Measurements from ENCODE around the gene RAB6B. TPM values are rescaled to one million over a fixed set of nuclear protein-coding genes. Genes with fewer than 3 reads are reported as not detected.

Gene RAB6B
- total RNA-seq, 6 experiments from 2014 or later = 0.09 to 0.60 (median 0.36) TPM

DNA sequence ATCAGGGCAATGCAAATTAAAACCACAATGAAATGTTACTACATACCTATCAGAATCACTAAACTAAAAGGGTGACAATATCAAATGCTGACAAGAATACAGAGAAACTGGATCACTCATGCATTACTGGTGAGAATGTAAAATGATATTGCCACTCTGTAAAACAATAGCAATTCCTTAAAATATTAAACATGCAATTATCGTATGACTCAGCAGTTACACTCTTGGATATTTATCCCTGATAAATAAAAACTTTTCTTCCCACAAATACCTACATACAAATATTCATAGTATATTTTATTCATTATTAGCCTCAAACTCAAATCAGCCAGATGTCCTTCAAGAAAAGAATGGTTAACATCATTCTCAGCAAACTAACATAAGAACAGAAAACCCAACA is 25.9 kb upstream of the RAB6B start:
- H3K4me3 ChIP-seq = no peak overlapping the region
- intact Hi-C loops (cut with DNase I) = no loop called here
- DNase-seq = no peak
- 94% methylated on average over 1 of the region's 1 CpG for WGBS (ENCODE audit: insufficient coverage, low coverage, low lambda C conversion rate, missing lambda C conversion rate)
- no peaks in the 10 kb centered on the region for H3K9me3 ChIP-seq
- no peak for TF ChIP-seq POLR2A (IDR thresholded peaks at IDR 0.05)
- TF ChIP-seq, protein P1, sequence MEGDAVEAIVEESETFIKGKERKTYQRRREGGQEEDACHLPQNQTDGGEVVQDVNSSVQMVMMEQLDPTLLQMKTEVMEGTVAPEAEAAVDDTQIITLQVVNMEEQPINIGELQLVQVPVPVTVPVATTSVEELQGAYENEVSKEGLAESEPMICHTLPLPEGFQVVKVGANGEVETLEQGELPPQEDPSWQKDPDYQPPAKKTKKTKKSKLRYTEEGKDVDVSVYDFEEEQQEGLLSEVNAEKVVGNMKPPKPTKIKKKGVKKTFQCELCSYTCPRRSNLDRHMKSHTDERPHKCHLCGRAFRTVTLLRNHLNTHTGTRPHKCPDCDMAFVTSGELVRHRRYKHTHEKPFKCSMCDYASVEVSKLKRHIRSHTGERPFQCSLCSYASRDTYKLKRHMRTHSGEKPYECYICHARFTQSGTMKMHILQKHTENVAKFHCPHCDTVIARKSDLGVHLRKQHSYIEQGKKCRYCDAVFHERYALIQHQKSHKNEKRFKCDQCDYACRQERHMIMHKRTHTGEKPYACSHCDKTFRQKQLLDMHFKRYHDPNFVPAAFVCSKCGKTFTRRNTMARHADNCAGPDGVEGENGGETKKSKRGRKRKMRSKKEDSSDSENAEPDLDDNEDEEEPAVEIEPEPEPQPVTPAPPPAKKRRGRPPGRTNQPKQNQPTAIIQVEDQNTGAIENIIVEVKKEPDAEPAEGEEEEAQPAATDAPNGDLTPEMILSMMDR (IDR thresholded peaks at IDR 0.05) = no peak
- no peaks in the 10 kb centered on the region for H3K4me1 ChIP-seq
- no peak for ATAC-seq
- H3K27me3 ChIP-seq = no peaks in the 10 kb centered on the region
- no peaks in the 10 kb centered on the region for H3K36me3 ChIP-seq
- no peak overlapping the region for H3K27ac ChIP-seq

DNA sequence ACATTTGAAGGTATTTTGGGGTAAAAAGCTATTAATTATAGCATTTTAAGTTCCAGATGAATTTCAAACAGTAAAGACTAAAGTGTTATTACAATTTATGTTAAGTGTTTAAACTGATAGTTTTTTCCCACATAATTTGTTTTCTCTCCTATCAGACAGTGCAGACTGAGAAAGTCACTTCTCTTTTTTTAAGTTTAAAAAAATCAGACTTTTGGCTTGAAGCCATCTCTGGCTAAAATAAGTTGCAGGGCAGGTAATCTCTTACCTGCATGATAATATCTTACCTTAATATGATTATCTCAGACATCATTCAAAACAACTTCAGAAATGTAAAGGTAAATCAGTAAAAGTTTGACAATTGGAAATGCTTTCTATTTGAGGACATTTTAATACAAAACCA is 21.5 kb upstream of the RAB6B start:
- Histone ChIP-seq H3K9me3 (no peaks in the 10 kb centered on the region), H3K27me3 (no peaks in the 10 kb centered on the region), H3K27ac (no peak overlapping the region), H3K36me3 (no peaks in the 10 kb centered on the region), H3K4me1 (no peaks in the 10 kb centered on the region), H3K4me3 (no peak overlapping the region)
- intact Hi-C loops (cut with DNase I) = no loop called here
- no peak for DNase-seq
- TF ChIP-seq, protein P1 (IDR thresholded peaks at IDR 0.05) = no peak
- TF ChIP-seq POLR2A (IDR thresholded peaks at IDR 0.05) = no peak
- ATAC-seq = no peak

DNA sequence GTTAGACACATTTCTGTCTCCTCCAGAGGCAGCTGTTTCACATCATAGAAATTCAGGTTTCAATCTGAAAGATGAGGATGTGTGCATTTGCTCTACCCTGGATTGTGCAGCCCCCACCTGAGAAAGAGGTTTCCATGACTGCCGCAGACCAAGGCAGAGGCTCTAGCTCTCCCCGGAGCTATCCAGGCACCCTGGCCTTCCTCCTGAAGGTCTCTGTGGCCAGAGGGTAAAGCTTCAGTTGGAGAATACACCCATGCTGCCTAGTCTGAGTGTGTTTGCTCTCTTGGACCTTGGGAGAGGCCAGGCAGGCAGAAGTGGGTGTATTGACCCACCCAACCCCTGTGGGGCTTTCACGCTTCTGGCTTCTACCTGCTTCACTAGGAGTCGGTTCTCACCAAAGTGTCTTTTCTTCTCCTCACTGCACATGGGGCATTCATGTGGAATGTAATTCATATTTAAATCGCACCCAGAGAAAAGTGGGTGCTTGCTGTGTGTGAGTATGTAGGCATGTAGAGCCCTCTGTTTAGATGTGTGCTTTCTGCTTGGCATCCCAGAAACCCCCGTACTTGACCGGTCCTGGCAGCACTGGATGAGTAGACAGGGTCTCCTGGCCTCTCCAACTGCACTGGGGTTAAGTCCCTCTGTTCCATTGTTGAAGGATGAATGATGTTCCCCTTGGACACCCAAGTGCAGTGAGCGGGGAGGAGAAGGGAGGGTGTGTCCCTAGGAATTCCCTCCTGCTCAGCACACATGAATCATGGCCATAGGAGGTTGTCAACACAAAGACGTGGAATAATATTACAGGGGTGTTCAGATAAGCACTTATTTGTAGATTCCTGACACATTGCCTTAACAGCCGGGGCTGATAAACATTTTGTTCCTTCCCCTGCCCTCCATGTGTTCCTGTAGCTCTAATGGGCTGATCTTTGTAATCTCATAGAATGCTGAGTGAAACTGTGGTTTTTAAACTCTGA is 20.3 kb upstream of the RAB6B start:
- Histone ChIP-seq H3K9me3 (no peaks in the 10 kb centered on the region), H3K4me3 (no peak overlapping the region), H3K27ac (no peak overlapping the region), H3K27me3 (no peaks in the 10 kb centered on the region), H3K4me1 (no peaks in the 10 kb centered on the region), H3K36me3 (no peaks in the 10 kb centered on the region)
- 72% methylated on average over 9 of the region's 10 CpGs for WGBS (ENCODE audit: insufficient coverage, low coverage, low lambda C conversion rate, missing lambda C conversion rate)
- ATAC-seq (no peak), DNase-seq (no peak)
- intact Hi-C loops (cut with DNase I) = no loop called here
- TF ChIP-seq, protein P1 (IDR thresholded peaks at IDR 0.05) = no peak
- TF ChIP-seq POLR2A (IDR thresholded peaks at IDR 0.05) = no peak

DNA sequence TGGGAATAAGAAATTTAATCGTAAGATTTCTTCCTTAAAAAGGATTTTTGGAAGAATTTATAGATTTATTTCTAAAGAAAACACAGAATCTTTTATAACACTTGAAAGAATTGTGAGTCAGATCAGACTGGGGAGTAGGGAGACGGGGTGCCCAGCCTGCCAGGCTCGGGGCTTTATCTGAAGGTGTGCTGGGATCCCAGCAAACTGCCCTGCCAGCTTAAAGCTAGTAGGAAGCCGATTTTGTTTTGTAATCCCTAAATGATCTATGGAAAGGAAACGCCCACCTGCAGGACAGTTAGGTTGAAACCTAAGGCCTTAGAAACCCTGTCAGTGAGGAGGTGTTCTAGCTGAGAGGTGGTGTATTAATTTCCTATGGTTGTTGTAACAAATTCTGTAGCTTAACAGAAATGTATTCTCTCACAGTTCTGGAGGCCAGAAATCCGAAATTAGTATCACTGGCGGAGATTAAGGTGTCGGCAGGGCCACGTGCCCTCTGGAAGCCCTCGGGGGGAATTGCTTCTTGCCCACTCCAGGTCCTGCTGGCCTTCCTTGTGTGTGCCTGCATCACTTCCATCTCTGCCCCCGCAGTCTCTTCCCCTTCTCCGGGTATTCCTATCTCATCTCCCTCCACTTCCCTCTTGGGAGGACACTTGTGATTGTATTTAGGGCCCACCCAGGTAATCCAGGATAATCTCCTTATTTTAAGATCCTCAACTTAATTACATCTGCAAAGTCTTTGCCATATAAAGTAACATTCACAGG is 19.3 kb upstream of the RAB6B start:
- DNase-seq (no peak), ATAC-seq (no peak)
- H3K27me3 ChIP-seq = no peaks in the 10 kb centered on the region
- H3K27ac ChIP-seq = no peak overlapping the region
- H3K36me3 ChIP-seq = no peaks in the 10 kb centered on the region
- 74% methylated on average over 12 of the region's 12 CpGs for WGBS (ENCODE audit: insufficient coverage, low coverage, low lambda C conversion rate, missing lambda C conversion rate)
- H3K9me3 ChIP-seq = no peaks in the 10 kb centered on the region
- intact Hi-C loops (cut with DNase I) = no loop called here
- no peaks in the 10 kb centered on the region for H3K4me1 ChIP-seq
- no peak overlapping the region for H3K4me3 ChIP-seq
- TF ChIP-seq POLR2A (IDR thresholded peaks at IDR 0.05) = no peak
- TF ChIP-seq, protein P1 (IDR thresholded peaks at IDR 0.05) = no peak

Measured in right lobe of liver (tissue), 6 donors.